ENCODE data around the gene DLX1.

The DLX1 gene

DNA sequence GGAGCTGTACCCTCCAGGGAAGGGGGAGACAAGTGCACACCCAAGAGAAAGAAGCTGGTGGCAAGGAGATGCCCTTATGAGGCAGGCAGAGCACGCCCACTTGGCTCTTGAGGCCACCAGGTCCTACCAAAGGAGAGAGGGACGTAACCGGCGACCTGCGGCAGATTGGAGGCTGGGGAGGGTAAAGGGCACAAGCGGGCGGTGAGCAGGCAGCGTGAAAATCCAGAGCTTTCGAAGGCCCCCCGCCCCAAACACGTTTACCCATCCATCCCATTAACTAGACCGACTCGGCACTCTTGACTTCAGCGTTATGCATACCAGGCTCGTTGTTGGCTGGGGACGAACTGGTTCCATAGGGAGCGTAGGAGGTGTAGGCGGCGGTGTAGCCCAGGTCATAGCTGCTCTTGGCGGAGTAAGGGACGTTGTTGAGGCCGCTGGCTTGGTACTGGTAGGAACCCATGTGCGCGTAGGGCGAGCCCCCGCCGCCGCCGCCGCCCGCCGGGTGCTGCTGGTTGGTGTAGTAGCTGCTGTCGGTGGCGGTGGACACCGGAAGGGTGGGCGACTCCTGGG lies 16.6 kb downstream of the DLX1 start:
- no peak for DNase-seq (ENCODE audit: low read depth)
- TF ChIP-seq CTCF (IDR thresholded peaks at IDR 0.05; ENCODE audit: low read depth, low read length, missing control alignments) = no peak
- in situ Hi-C loops (cut with HindIII; ENCODE audit: low sequenced_read_pairs) = no loop called here
- H3K4me3 ChIP-seq (ENCODE audit: low read depth, low read length) = peak overlapping the region; percentile 47

DNA sequence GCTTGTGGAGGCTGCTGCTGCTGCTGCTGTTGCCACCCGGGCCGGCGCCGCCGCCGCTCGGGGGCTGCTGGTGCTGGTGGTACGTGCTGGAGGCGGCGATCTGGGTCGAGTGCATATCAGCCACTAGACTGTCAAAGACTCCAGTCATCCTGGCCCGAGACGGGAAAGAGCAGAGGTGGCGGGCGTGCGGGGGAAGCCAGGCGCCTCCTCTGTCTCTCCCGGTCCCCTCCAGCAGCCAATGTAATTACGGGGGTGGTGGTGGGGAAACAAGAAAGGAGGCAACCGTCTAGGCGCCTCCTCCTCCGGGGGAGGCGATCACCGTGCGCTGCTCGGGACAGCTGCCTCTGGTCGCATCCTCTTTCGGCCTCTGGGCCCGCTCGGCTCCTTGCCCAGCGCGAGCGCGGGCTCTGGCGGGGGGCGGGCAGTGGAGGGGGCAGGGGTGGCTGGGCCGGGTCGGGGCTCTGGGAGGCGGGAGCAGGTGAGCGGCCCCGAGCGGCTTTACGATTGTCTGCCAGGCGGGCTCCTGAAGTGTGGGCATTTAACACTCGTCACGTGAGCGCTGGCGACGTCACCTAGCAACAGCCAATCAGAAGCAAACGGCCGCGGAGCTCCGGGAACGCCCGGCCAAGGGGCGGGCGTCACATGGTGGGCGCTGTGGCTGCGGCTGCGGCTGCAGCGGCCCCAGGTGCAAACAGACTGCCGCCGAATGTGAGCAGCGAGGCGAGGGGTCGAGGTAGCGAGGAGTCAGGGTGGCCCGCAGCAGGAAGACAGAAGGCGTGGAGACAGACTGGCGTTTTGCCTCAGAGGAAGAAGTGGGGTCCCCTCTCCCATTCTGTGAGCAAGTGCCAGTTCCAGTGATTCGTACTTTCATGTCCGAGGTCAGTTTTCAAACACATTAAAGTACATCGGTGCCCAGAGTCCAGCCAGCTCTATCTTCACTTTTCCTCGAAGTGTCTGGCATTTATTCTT lies 17.4 kb downstream of the DLX1 start, which contains the start of gene DLX2:
DLX2 (minus strand) TSS at position 510 of the 969 bp plus-strand sequence; CDS start at position 148, 362 bp downstream.
- peak within 1 kb of the TSS; percentile 47 for H3K4me3 ChIP-seq (ENCODE audit: low read depth, low read length)
- no peak for TF ChIP-seq CTCF (IDR thresholded peaks at IDR 0.05; ENCODE audit: low read depth, low read length, missing control alignments)
- in situ Hi-C loops (cut with HindIII; ENCODE audit: low sequenced_read_pairs) = no loop called here
- DNase-seq (ENCODE audit: low read depth) = peak; percentile 65

- TF ChIP-seq CTCF (IDR thresholded peaks at IDR 0.05; ENCODE audit: low read depth, low read length, missing control alignments) = peak; percentile 93
- DNase-seq (ENCODE audit: low read depth) = peak; percentile 74
- in situ Hi-C loops (cut with HindIII; ENCODE audit: low sequenced_read_pairs) = no loop called here
- H3K4me3 ChIP-seq (ENCODE audit: low read depth, low read length) = peak overlapping the region; percentile 47
Observed at GRCh38 chr2:172103471-172104272, 18.4 kb downstream of the DLX1 start.

- no peak for TF ChIP-seq CTCF (IDR thresholded peaks at IDR 0.05; ENCODE audit: low read depth, low read length, missing control alignments)
- no peak for DNase-seq (ENCODE audit: low read depth)
- in situ Hi-C loops (cut with HindIII; ENCODE audit: low sequenced_read_pairs) = no loop called here
- peak overlapping the region; percentile 36 for H3K4me3 ChIP-seq (ENCODE audit: low read depth, low read length)
Observed at GRCh38 chr2:172105471-172106107, 20.3 kb downstream of the DLX1 start.

GRCh38 chr2:172106108-172106961 lies 21.0 kb downstream of the DLX1 start:
- in situ Hi-C loops (cut with HindIII; ENCODE audit: low sequenced_read_pairs) = no loop called here
- DNase-seq (ENCODE audit: low read depth) = no peak
- peak; percentile 37 for TF ChIP-seq CTCF (IDR thresholded peaks at IDR 0.05; ENCODE audit: low read depth, low read length, missing control alignments)
- peak overlapping the region; percentile 36 for H3K4me3 ChIP-seq (ENCODE audit: low read depth, low read length)

Data from astrocyte of the cerebellum (primary cell).